Lower leg skin (tissue), 3 donors: ENCODE results near the gene GGACT.

Experiments used
- POLR2A ChIP-seq, 2 donors: fragments of 450-650 bp; IDR thresholded peaks; one replicate each; pipeline ENCODE4 v1.6.1; 2016 to 2017; ENCODE audit warnings: antibody characterized with exemption in 2 of 2, mild to moderate bottlenecking in 1 of 2, moderate library complexity in 1 of 2
- TF ChIP-seq, protein P1 (sequence below), 3 donors: fragments of 450-650 bp; IDR thresholded peaks; one replicate each; pipeline ENCODE4 v1.5.1; 2016; ENCODE audit warnings: antibody characterized with exemption in 3 of 3, mild to moderate bottlenecking in 3 of 3, moderate library complexity in 2 of 3

DNA sequence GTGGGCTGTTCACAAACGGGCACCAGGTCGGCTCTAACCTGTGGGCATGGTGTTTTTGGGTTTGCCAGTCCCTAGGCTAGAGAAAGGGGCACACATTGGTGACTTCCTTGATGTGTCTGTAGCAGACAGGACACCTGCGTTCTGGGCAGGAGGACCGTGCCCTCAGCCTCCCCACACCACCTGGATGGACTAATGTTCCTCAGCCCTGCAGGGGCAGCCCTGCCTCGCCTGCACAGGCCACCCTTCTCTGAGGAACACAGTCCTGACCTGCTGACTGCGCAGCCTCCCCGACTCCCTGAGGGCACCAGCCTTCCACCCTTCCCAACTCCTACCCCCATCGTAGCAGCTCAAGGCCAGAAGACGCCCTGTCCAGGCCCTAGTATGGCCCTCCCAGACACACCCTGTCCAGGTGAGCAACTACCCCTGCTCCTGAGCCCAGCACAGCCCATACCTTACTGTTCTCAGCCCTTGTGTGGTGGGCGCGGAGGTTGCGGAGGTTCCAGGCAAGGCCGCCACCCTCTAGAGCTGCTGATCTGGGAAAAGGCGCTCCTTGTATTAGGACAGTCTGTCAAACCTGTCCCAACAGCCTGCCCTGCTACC, 55.7 kb downstream of the GGACT start:
- TF ChIP-seq, protein P1, sequence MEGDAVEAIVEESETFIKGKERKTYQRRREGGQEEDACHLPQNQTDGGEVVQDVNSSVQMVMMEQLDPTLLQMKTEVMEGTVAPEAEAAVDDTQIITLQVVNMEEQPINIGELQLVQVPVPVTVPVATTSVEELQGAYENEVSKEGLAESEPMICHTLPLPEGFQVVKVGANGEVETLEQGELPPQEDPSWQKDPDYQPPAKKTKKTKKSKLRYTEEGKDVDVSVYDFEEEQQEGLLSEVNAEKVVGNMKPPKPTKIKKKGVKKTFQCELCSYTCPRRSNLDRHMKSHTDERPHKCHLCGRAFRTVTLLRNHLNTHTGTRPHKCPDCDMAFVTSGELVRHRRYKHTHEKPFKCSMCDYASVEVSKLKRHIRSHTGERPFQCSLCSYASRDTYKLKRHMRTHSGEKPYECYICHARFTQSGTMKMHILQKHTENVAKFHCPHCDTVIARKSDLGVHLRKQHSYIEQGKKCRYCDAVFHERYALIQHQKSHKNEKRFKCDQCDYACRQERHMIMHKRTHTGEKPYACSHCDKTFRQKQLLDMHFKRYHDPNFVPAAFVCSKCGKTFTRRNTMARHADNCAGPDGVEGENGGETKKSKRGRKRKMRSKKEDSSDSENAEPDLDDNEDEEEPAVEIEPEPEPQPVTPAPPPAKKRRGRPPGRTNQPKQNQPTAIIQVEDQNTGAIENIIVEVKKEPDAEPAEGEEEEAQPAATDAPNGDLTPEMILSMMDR (IDR thresholded peaks at IDR 0.05), result no peak
- no peak for TF ChIP-seq POLR2A (IDR thresholded peaks at IDR 0.05)
